ENCODE measurements around the gene RAB11A.

The RAB11A gene

GRCh38 chr15:65902373-65902772 lies 33.1 kb downstream of the RAB11A start:
- peak; percentile 64 for DNase-seq (ENCODE audit: low read depth)
- TF ChIP-seq CTCF (IDR thresholded peaks at IDR 0.05; ENCODE audit: insufficient read depth, low read depth, low read length, missing control alignments) = no peak
- no peak overlapping the region for H3K4me3 ChIP-seq (ENCODE audit: low read depth, low read length)

- no peak overlapping the region for H3K4me3 ChIP-seq (ENCODE audit: low read depth, low read length)
- no peak for DNase-seq (ENCODE audit: low read depth)
- TF ChIP-seq CTCF (IDR thresholded peaks at IDR 0.05; ENCODE audit: insufficient read depth, low read depth, low read length, missing control alignments) = no peak
Measured at GRCh38 chr15:65903296-65904073, 34.2 kb downstream of the RAB11A start.

- no peak for TF ChIP-seq CTCF (IDR thresholded peaks at IDR 0.05; ENCODE audit: insufficient read depth, low read depth, low read length, missing control alignments)
- no peak overlapping the region for H3K4me3 ChIP-seq (ENCODE audit: low read depth, low read length)
- DNase-seq (ENCODE audit: low read depth) = no peak
Measured at GRCh38 chr15:65904301-65904700, 35.0 kb downstream of the RAB11A start.

GRCh38 chr15:65906396-65906795 lies 37.1 kb downstream of the RAB11A start:
- DNase-seq (ENCODE audit: low read depth) = no peak
- no peak overlapping the region for H3K4me3 ChIP-seq (ENCODE audit: low read depth, low read length)
- no peak for TF ChIP-seq CTCF (IDR thresholded peaks at IDR 0.05; ENCODE audit: insufficient read depth, low read depth, low read length, missing control alignments)

GRCh38 chr15:65907661-65908060 lies 38.4 kb downstream of the RAB11A start:
- H3K4me3 ChIP-seq (ENCODE audit: low read depth, low read length) = no peak overlapping the region
- no peak for TF ChIP-seq CTCF (IDR thresholded peaks at IDR 0.05; ENCODE audit: insufficient read depth, low read depth, low read length, missing control alignments)
- DNase-seq (ENCODE audit: low read depth) = no peak

GRCh38 chr15:65908876-65909275 lies 39.6 kb downstream of the RAB11A start:
- DNase-seq (ENCODE audit: low read depth) = no peak
- TF ChIP-seq CTCF (IDR thresholded peaks at IDR 0.05; ENCODE audit: insufficient read depth, low read depth, low read length, missing control alignments) = no peak
- no peak overlapping the region for H3K4me3 ChIP-seq (ENCODE audit: low read depth, low read length)

- DNase-seq (ENCODE audit: low read depth) = no peak
- no peak for TF ChIP-seq CTCF (IDR thresholded peaks at IDR 0.05; ENCODE audit: insufficient read depth, low read depth, low read length, missing control alignments)
- no peak overlapping the region for H3K4me3 ChIP-seq (ENCODE audit: low read depth, low read length)
Measured at GRCh38 chr15:65909831-65910230, 40.5 kb downstream of the RAB11A start.

All from GM12865 (cell line).